ENCODE results near the gene TBCD.

The TBCD gene

DNA sequence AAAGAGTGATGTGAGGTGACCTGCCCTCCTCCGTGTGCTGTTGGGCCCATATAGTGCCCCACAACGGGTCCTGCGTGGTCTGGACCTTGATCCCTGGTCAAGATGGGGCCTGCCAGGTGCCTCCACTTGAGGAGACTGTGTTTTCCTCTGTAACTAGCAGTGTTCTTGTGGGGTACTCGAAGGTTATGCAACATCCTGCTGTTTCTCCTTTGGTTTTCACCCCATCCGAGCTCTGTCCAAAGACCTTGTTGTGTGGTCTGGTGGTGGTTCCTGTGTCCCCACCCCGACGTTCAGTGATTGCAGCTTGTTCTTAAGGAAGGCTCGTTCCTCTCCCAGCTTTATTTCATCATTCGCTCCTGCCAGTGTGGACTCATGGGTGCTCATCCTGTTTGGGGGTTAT is 126.7 kb downstream of the TBCD start:
- H3K4me3 Mint-ChIP-seq = no peak overlapping the region
- H3K4me1 Mint-ChIP-seq = peaks cover 13% of the 10 kb centered on the region
- no peaks in the 10 kb centered on the region for H3K27me3 Mint-ChIP-seq

GRCh38 chr17:82879241-82879640 is 127.4 kb downstream of the TBCD start:
- H3K27ac Mint-ChIP-seq = peak overlapping the region; percentile 28
- H3K27me3 Mint-ChIP-seq = no peaks in the 10 kb centered on the region
- ATAC-seq (ENCODE audit: low read depth) = no peak
- H3K9me3 Mint-ChIP-seq = peaks cover 2% of the 10 kb centered on the region
- no peak overlapping the region for H3K4me3 Mint-ChIP-seq
- H3K4me1 Mint-ChIP-seq = peaks cover 12% of the 10 kb centered on the region
- peaks cover 9% of the 10 kb centered on the region for H3K36me3 Mint-ChIP-seq
- DNase-seq (ENCODE audit: low spot score in 2 of 2) = no peak

More for the DNA sequence above, 126.7 kb downstream of the TBCD start:
- H3K36me3 Mint-ChIP-seq = peaks cover 9% of the 10 kb centered on the region
- no peak for ATAC-seq (ENCODE audit: low read depth)
- DNase-seq (ENCODE audit: low spot score in 2 of 2) = no peak
- peaks cover 2% of the 10 kb centered on the region for H3K9me3 Mint-ChIP-seq
- no peak overlapping the region for H3K27ac Mint-ChIP-seq

DNA sequence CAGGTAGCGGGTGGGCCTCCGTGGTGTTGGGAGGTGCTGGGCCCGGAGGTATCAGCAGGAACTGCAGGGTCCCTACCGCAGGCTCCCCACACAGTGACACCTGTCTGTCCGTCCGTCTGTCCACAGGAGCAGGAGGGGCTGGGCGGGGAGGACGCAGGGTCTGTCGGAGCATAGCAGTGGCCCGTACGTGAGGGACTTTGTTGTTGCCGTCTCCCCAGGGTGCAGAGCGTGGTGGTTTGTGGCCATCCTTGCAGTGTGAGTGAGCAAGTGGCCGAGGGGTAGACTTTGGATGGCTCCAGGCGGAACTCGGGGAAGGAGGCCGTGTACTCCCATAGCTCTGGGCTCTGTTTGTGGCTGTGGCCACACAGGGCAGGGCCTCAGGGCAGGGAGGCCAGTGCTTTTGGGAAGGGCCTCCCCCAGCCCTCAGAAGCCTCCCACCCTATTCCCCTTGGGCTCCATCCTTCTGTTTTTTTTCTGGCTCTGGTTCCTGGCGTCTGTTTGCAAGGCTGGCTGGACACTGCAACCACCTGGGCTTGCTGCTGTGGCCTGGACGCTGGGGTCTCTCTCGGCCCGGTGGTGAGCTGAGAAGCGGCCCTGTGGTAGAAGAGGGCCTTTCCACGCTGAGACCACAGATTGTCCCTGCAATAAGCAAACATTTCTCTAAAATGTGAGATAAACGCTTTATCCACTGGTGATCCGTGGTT is 128.9 kb downstream of the TBCD start:
- Mint-ChIP-seq H3K4me1 (peaks cover 20% of the 10 kb centered on the region), H3K9me3 (peaks cover 2% of the 10 kb centered on the region), H3K36me3 (peaks cover 9% of the 10 kb centered on the region), H3K27ac (no peak overlapping the region), H3K4me3 (no peak overlapping the region), H3K27me3 (no peaks in the 10 kb centered on the region)
- no peak for ATAC-seq (ENCODE audit: low read depth)
- DNase-seq (ENCODE audit: low spot score in 2 of 2) = no peak

GRCh38 chr17:82881324-82881823 is 129.5 kb downstream of the TBCD start:
- peaks cover 25% of the 10 kb centered on the region for H3K4me1 Mint-ChIP-seq
- DNase-seq (ENCODE audit: low spot score in 2 of 2) (no peak), ATAC-seq (ENCODE audit: low read depth) (no peak)
- no peak overlapping the region for H3K4me3 Mint-ChIP-seq
- H3K27me3 Mint-ChIP-seq = no peaks in the 10 kb centered on the region
- peaks cover 2% of the 10 kb centered on the region for H3K9me3 Mint-ChIP-seq
- H3K36me3 Mint-ChIP-seq = peaks cover 9% of the 10 kb centered on the region
- no peak overlapping the region for H3K27ac Mint-ChIP-seq

DNA sequence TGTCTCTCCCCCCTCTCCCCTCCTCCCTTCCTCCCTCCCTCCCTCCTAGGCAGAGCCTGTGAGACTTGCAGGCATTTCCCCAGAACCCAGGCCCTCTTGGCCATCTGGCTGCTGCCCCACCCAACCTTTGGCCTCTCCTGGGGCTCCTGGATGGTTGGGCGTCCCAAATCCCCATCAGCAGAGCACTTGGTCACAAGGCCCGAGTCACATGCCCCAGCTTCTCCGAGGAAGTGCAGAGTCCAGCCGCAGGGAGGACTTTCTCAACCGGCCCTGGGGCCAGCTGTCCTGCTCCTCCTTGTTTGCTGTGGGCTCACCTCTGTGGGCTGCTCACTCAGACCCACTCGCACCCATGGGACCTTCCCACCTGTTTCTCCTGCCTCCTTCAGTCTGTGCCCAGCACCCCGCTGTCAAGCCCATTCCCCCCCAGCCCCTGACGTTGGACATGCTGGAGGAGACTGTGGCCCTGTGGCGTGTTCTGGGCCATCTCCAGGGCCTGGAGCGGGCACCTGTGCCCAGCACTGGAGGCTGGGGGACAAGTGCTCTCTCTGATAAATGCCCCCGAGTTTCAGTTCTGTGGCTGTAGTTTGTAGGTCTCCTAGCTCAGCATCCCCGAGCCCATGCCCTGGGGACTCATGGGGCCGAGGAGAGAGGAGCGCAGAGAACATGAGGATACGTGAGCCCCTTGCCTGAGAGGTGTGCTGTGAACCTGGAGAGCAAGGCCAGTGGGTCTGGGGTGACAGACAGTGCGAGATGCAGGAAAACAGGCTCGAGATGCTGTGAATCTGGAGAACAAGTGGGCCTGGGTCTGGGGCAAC is 130.2 kb downstream of the TBCD start:
- Mint-ChIP-seq H3K4me1 (peaks cover 25% of the 10 kb centered on the region), H3K36me3 (peaks cover 10% of the 10 kb centered on the region), H3K4me3 (no peak overlapping the region), H3K27me3 (no peaks in the 10 kb centered on the region), H3K9me3 (peaks cover 2% of the 10 kb centered on the region), H3K27ac (no peak overlapping the region)
- ATAC-seq (ENCODE audit: low read depth) = no peak
- DNase-seq (ENCODE audit: low spot score in 2 of 2) = no peak

GRCh38 chr17:82882715-82883418 is 131.0 kb downstream of the TBCD start:
- no peaks in the 10 kb centered on the region for H3K27me3 Mint-ChIP-seq
- peaks cover 32% of the 10 kb centered on the region for H3K4me1 Mint-ChIP-seq
- H3K9me3 Mint-ChIP-seq = peaks cover 2% of the 10 kb centered on the region
- DNase-seq (ENCODE audit: low spot score in 2 of 2) = no peak
- no peak overlapping the region for H3K4me3 Mint-ChIP-seq
- ATAC-seq (ENCODE audit: low read depth) = peak; percentile 76
- no peak overlapping the region for H3K27ac Mint-ChIP-seq
- peaks cover 16% of the 10 kb centered on the region for H3K36me3 Mint-ChIP-seq

- Mint-ChIP-seq H3K4me3 (no peak overlapping the region), H3K36me3 (peaks cover 15% of the 10 kb centered on the region), H3K27me3 (no peaks in the 10 kb centered on the region), H3K4me1 (peaks cover 28% of the 10 kb centered on the region), H3K9me3 (peaks cover 2% of the 10 kb centered on the region), H3K27ac (peak overlapping the region; percentile 59)
- DNase-seq (ENCODE audit: low spot score in 2 of 2) (no peak), ATAC-seq (ENCODE audit: low read depth) (no peak)
Measured at GRCh38 chr17:82883419-82884031, 131.7 kb downstream of the TBCD start.

DNA sequence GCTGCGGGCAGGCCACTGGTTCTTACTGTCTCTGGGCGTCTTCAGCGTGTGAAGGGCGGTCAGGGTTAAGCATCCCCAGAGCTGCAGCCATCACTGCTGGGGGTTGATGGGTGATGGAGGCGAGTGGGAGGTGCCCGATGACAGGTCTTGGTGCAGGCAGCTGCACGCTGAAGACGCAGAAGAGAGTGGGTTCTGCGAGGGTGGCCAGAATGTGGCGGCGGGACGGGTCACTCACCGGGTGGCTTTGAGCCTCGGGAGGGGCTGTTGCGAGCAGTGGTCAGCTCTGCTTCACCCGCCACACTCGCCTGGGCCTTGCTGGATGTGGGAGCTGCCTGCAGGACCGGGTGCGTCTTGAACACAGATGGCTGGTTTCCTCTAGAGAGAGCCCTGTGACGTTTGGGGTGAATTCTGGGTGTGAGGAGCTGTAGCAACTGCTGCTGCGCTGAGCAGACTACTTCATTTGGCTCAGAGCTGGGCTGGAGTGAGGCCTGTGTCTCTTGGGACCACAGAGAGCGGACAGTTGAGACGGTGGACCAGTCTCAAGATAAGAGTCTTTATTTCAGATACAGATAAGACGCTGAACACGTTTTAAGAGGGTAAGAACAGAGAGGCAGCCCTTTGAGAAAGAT is 132.6 kb downstream of the TBCD start:
- H3K4me3 Mint-ChIP-seq = peak overlapping the region; percentile 31
- H3K27me3 Mint-ChIP-seq = no peaks in the 10 kb centered on the region
- DNase-seq (ENCODE audit: low spot score in 2 of 2) = no peak
- H3K36me3 Mint-ChIP-seq = peaks cover 13% of the 10 kb centered on the region
- H3K27ac Mint-ChIP-seq = peak overlapping the region; percentile 59
- ATAC-seq (ENCODE audit: low read depth) = peak; percentile 21
- H3K9me3 Mint-ChIP-seq = peaks cover 2% of the 10 kb centered on the region
- peaks cover 25% of the 10 kb centered on the region for H3K4me1 Mint-ChIP-seq

DNA sequence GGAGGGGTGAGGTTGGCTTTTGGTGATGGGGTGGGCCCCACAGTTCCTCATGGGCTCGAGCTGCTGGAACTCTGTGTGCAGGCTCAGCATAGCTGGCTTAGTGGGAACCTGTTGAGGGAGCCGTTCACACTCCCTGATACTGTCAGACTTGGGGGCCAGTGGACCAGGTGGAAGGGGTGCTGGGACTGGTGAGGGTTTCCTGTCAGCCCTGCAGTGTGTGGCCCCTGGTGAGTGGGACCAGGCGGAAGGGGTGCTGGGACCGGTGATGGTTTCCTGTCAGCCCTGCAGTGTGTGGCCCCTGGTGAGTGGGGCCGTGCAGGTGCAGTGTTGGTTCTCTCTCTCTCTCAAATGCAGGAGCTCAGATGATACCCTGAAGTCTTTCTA is 133.1 kb downstream of the TBCD start:
- ATAC-seq (ENCODE audit: low read depth) = peak; percentile 65
- peak in 1 of 2 donors; percentile 30 for DNase-seq (ENCODE audit: low spot score in 2 of 2)
- H3K4me3 Mint-ChIP-seq = peak overlapping the region; percentile 17
- H3K4me1 Mint-ChIP-seq = peaks cover 23% of the 10 kb centered on the region
- peaks cover 10% of the 10 kb centered on the region for H3K36me3 Mint-ChIP-seq
- H3K27me3 Mint-ChIP-seq = no peaks in the 10 kb centered on the region
- H3K9me3 Mint-ChIP-seq = peaks cover under 1% of the 10 kb centered on the region
- peak overlapping the region; percentile 59 for H3K27ac Mint-ChIP-seq

GRCh38 chr17:82887255-82888164 is 135.6 kb downstream of the TBCD start:
- H3K27ac Mint-ChIP-seq = no peak overlapping the region
- H3K27me3 Mint-ChIP-seq = no peaks in the 10 kb centered on the region
- DNase-seq (ENCODE audit: low spot score in 2 of 2) (no peak), ATAC-seq (ENCODE audit: low read depth) (no peak)
- peak overlapping the region; percentile 55 for H3K4me3 Mint-ChIP-seq
- H3K9me3 Mint-ChIP-seq = no peaks in the 10 kb centered on the region
- H3K4me1 Mint-ChIP-seq = peaks cover 22% of the 10 kb centered on the region
- H3K36me3 Mint-ChIP-seq = peaks cover 18% of the 10 kb centered on the region

DNA sequence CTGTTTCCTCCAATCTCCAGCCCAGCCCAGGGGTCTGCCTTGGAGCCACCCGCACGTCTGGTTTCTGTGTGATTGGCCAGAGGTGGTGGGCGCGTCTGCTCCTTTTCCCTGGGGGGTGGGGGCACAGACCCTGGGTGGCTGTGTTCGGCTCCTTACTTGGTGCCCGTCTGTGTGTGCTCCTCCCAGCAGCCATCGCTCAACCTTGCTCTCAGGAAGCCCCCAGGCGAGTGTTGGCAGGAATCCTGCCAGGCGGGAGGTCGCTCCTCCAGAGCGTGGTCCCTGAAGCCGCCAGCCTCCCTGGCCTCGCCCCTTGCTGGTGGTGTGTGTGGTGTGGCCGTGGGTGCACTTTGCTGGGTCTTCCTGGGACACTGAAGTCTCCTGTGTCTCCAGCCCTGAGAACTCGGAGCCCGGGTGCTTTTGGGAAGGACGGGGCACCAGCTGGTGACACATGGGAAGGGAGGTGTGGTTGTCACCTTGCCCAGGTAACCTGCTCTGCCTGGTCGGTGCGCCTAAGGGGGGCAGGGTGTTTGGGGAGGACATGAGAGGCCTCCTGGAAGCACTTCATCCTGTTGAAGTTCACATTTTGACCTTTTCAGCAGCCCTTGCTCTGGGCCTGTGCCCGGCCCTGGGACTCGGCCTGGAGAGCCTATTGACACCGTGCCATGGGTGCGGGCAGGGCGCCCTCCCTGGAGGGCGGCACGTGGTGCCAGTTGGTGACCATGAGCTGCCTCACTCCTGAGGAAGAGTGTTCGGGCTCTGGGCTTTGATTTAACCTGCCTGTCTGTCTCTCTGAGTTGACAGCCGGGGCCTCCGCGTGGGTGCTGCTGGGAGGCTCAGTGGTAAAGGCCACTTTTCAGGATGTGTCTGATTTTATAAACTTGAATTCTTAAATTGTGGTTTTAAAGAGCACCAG is 137.0 kb downstream of the TBCD start:
- ATAC-seq (ENCODE audit: low read depth) (no peak), DNase-seq (ENCODE audit: low spot score in 2 of 2) (no peak)
- H3K4me3 Mint-ChIP-seq = no peak overlapping the region
- H3K36me3 Mint-ChIP-seq = peaks cover 18% of the 10 kb centered on the region
- H3K4me1 Mint-ChIP-seq = peaks cover 30% of the 10 kb centered on the region
- no peaks in the 10 kb centered on the region for H3K9me3 Mint-ChIP-seq
- H3K27me3 Mint-ChIP-seq = no peaks in the 10 kb centered on the region
- no peak overlapping the region for H3K27ac Mint-ChIP-seq

Measured in memory B cell (primary cell).